ENCODE measurements around the gene RPS5.

DNA sequence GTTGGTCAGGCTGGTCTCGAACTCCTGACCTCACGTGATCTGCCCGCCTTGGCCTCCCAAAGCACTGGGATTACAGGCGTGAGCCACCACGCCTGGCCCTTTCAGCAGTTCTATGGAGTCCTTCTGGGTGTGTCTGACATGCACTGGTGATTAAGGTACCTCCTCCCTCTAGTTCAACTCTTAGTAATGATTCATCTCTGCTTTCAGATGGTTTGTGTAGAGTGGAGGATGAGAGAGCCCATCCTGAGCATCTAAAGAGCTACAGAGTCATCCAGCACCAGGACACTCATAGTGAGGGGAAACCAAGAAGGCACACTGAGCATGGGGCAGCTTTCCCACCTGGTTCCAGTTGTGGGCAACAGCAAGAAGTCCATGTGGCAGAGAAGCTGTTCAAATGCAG lies 29.5 kb downstream of the RPS5 start:
- no peak for TF ChIP-seq CTCF (IDR thresholded peaks at IDR 0.05)
- no peak for TF ChIP-seq POLR2A (IDR thresholded peaks at IDR 0.05)
- TF ChIP-seq POLR2AphosphoS5 (IDR thresholded peaks at IDR 0.05), result no peak

All from prostate gland (tissue), 2 donors.